ENCODE data around the gene OR51B4. TPM values are rescaled to one million over a fixed set of nuclear protein-coding genes. Genes with fewer than 3 reads are reported as not detected.
"Not testable (repeated sequence)": the region's sequence is repeated elsewhere in the genome, so short reads cannot be mapped to it uniquely, and the experiment has no call there.

OR51B4 gene
- total RNA-seq, 2 donors from 2014 or later = not detected

GRCh38 chr11:5297721-5298323 is 3.9 kb downstream of the OR51B4 start:
- DNase-seq = no peak
- Mint-ChIP-seq H3K36me3 (ENCODE audit: low read depth) (no peaks in the 10 kb centered on the region), H3K9me3 (peaks cover 6% of the 10 kb centered on the region), H3K4me3 (no peak overlapping the region), H3K27ac (no peak overlapping the region), H3K27me3 (ENCODE audit: insufficient read depth) (no peaks in the 10 kb centered on the region), H3K4me1 (peaks cover 11% of the 10 kb centered on the region)
- no peaks in the 10 kb centered on the region for H3K27me3 ChIP-seq (ENCODE audit: control insufficient read depth, insufficient read depth, low read length, poor library complexity, severe bottlenecking)
- WGBS, 2 experiments (ENCODE audit: insufficient coverage in 1 of 2, insufficient read length in 1 of 2) = 86 to 90% methylated on average over 2 to 3 of the region's 4 CpGs
- no peak overlapping the region for H3K9ac ChIP-seq (ENCODE audit: extremely low read depth, low read length, poor library complexity, severe bottlenecking)
- TF ChIP-seq, protein P1, sequence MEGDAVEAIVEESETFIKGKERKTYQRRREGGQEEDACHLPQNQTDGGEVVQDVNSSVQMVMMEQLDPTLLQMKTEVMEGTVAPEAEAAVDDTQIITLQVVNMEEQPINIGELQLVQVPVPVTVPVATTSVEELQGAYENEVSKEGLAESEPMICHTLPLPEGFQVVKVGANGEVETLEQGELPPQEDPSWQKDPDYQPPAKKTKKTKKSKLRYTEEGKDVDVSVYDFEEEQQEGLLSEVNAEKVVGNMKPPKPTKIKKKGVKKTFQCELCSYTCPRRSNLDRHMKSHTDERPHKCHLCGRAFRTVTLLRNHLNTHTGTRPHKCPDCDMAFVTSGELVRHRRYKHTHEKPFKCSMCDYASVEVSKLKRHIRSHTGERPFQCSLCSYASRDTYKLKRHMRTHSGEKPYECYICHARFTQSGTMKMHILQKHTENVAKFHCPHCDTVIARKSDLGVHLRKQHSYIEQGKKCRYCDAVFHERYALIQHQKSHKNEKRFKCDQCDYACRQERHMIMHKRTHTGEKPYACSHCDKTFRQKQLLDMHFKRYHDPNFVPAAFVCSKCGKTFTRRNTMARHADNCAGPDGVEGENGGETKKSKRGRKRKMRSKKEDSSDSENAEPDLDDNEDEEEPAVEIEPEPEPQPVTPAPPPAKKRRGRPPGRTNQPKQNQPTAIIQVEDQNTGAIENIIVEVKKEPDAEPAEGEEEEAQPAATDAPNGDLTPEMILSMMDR (conservative IDR thresholded peaks at IDR 0.05) = no peak
- peaks cover 7% of the 10 kb centered on the region for H3K9me3 ChIP-seq (ENCODE audit: control insufficient read depth, low read length)
- no peaks in the 10 kb centered on the region for H3K4me1 ChIP-seq (ENCODE audit: control insufficient read depth, insufficient read depth, low read length)
- no peaks in the 10 kb centered on the region for H3K36me3 ChIP-seq (ENCODE audit: control insufficient read depth, insufficient read depth, low read length)
- H3K4me3 ChIP-seq (ENCODE audit: low read length) = no peak overlapping the region
- no peak overlapping the region for H3K27ac ChIP-seq (ENCODE audit: low read depth, low read length)

- H3K36me3 Mint-ChIP-seq (ENCODE audit: low read depth); H3K27me3 Mint-ChIP-seq (ENCODE audit: insufficient read depth); H3K9me3 Mint-ChIP-seq; H3K27ac Mint-ChIP-seq; DNase-seq; H3K9ac ChIP-seq (ENCODE audit: extremely low read depth, low read length, poor library complexity, severe bottlenecking); H3K27me3 ChIP-seq (ENCODE audit: control insufficient read depth, insufficient read depth, low read length, poor library complexity, severe bottlenecking); H3K4me1 ChIP-seq (ENCODE audit: control insufficient read depth, insufficient read depth, low read length); H3K4me3 Mint-ChIP-seq; H3K4me3 ChIP-seq (ENCODE audit: low read length); H3K36me3 ChIP-seq (ENCODE audit: control insufficient read depth, insufficient read depth, low read length); H3K4me1 Mint-ChIP-seq; H3K27ac ChIP-seq (ENCODE audit: low read depth, low read length): not testable (repeated sequence)
- WGBS, 2 experiments (ENCODE audit: insufficient coverage in 1 of 2, insufficient read length in 1 of 2) = 96 to 97% methylated on average over 18 to 40 of the region's 41 CpGs
- peaks cover 10% of the 10 kb centered on the region for H3K9me3 ChIP-seq (ENCODE audit: control insufficient read depth, low read length)
Observed at GRCh38 chr11:5294342-5294995, 7.3 kb downstream of the OR51B4 start.

- Histone ChIP-seq H3K9me3 (ENCODE audit: control insufficient read depth, low read length) (peaks cover 10% of the 10 kb centered on the region), H3K4me1 (ENCODE audit: control insufficient read depth, insufficient read depth, low read length) (no peaks in the 10 kb centered on the region), H3K27ac (ENCODE audit: low read depth, low read length) (no peak overlapping the region), H3K9ac (ENCODE audit: extremely low read depth, low read length, poor library complexity, severe bottlenecking) (no peak overlapping the region), H3K27me3 (ENCODE audit: control insufficient read depth, insufficient read depth, low read length, poor library complexity, severe bottlenecking) (no peaks in the 10 kb centered on the region), H3K36me3 (ENCODE audit: control insufficient read depth, insufficient read depth, low read length) (no peaks in the 10 kb centered on the region), H3K4me3 (ENCODE audit: low read length) (no peak overlapping the region)
- TF ChIP-seq, protein P1 (conservative IDR thresholded peaks at IDR 0.05) = no peak
- no peak overlapping the region for H3K27ac Mint-ChIP-seq
- H3K4me3 Mint-ChIP-seq = no peak overlapping the region
- WGBS, 2 experiments (ENCODE audit: insufficient coverage in 1 of 2, insufficient read length in 1 of 2) = 94 to 100% methylated on average over 6 to 8 of the region's 8 CpGs
- peaks cover 17% of the 10 kb centered on the region for H3K4me1 Mint-ChIP-seq
- no peak for DNase-seq
- no peaks in the 10 kb centered on the region for H3K27me3 Mint-ChIP-seq (ENCODE audit: insufficient read depth)
- H3K9me3 Mint-ChIP-seq = peaks cover 6% of the 10 kb centered on the region
- no peaks in the 10 kb centered on the region for H3K36me3 Mint-ChIP-seq (ENCODE audit: low read depth)
Observed at GRCh38 chr11:5293028-5293427, 8.7 kb downstream of the OR51B4 start.

All from endodermal cell (in vitro differentiated cells).